GM18517 (cell line): ENCODE measurements around the gene EHBP1L1.
"Not testable (repeated sequence)": the region's sequence is repeated elsewhere in the genome, so short reads cannot be mapped to it uniquely, and the experiment has no call there.

ENCODE experiments used
- ATAC-seq: cut with Tn5 transposase; IDR thresholded peaks from one replicate; pipeline ENCODE4 v1.9.1; 2021; ENCODE audit warnings: mild to moderate bottlenecking, moderate library complexity; ENCODE audit not compliant: unreplicated experiment

Gene EHBP1L1

GRCh38 chr11:65560555-65561418 lies 15.1 kb upstream of the EHBP1L1 start:
- no peak for ATAC-seq

- no peak for ATAC-seq
Measured at GRCh38 chr11:65562020-65562419, 13.8 kb upstream of the EHBP1L1 start.

- no peak for ATAC-seq
Measured at GRCh38 chr11:65562788-65563187, 13.1 kb upstream of the EHBP1L1 start.

GRCh38 chr11:65563601-65564000 lies 12.3 kb upstream of the EHBP1L1 start:
- ATAC-seq = no peak

GRCh38 chr11:65564879-65565559 lies 10.8 kb upstream of the EHBP1L1 start:
- not testable (repeated sequence) for ATAC-seq

GRCh38 chr11:65565624-65566453 lies 10.0 kb upstream of the EHBP1L1 start:
- ATAC-seq = no peak

GRCh38 chr11:65569164-65569972 lies 6.5 kb upstream of the EHBP1L1 start:
- ATAC-seq = peak; percentile 0

GRCh38 chr11:65569973-65570918 lies 5.6 kb upstream of the EHBP1L1 start, which contains the start of gene ZNRD2:
TSS of gene ZNRD2 (plus strand) at chr11:65570477. CDS start at chr11:65570492, 15 bp downstream.
- peak; percentile 65 for ATAC-seq

GRCh38 chr11:65571420-65571819 lies 4.4 kb upstream of the EHBP1L1 start:
- ATAC-seq = no peak

GRCh38 chr11:65571940-65572339 lies 3.9 kb upstream of the EHBP1L1 start:
- no peak for ATAC-seq

- no peak for ATAC-seq
Measured at GRCh38 chr11:65572356-65573051, 3.3 kb upstream of the EHBP1L1 start, which contains the start of gene FAM89B. TSS of gene FAM89B (plus strand) at chr11:65572538. CDS start at chr11:65572670, 132 bp downstream.

- ATAC-seq = no peak
Measured at GRCh38 chr11:65573391-65574079, 2.3 kb upstream of the EHBP1L1 start.

- peak; percentile 21 for ATAC-seq
Measured at GRCh38 chr11:65574109-65574810, 1.6 kb upstream of the EHBP1L1 start.

GRCh38 chr11:65574811-65575567 lies 864 bp upstream of the EHBP1L1 start:
- ATAC-seq = no peak

- no peak for ATAC-seq
Measured at GRCh38 chr11:65576232-65576866, 496 bp downstream of the EHBP1L1 start.
